Transverse colon (tissue), 4 donors: ENCODE measurements around the gene GSC.

Experiments used
- EP300 ChIP-seq: sonication (generic); formaldehyde crosslinking; IDR thresholded peaks from one replicate; pipeline ENCODE4 v1.6.1; 2017; ENCODE audit warnings: antibody characterized with exemption, low read depth
- POLR2A ChIP-seq: fragments of 450-650 bp; IDR thresholded peaks from one replicate; pipeline ENCODE4 v1.6.1; 2016; ENCODE audit warnings: antibody characterized with exemption, mild to moderate bottlenecking, moderate library complexity
- POLR2AphosphoS5 ChIP-seq, 3 donors: sonication (generic); formaldehyde crosslinking; IDR thresholded peaks; one replicate each; pipeline ENCODE4 v1.6.1; 2016; ENCODE audit warnings: antibody characterized with exemption in 3 of 3
- TF ChIP-seq, protein P1 (sequence below), 5 experiments: fragments of 200-600 bp in 3 of 5; fragments of 450-650 bp in 2 of 5; sonication (generic) in 3 of 5; IDR thresholded peaks; 1 replicate in 2 of 5; 2 replicates in 3 of 5; pipeline ENCODE4 v1.5.1; 2016 to 2017; ENCODE audit warnings: antibody characterized with exemption in 5 of 5, inconsistent platforms in 3 of 5, mild to moderate bottlenecking in 2 of 5, moderate library complexity in 1 of 5

DNA sequence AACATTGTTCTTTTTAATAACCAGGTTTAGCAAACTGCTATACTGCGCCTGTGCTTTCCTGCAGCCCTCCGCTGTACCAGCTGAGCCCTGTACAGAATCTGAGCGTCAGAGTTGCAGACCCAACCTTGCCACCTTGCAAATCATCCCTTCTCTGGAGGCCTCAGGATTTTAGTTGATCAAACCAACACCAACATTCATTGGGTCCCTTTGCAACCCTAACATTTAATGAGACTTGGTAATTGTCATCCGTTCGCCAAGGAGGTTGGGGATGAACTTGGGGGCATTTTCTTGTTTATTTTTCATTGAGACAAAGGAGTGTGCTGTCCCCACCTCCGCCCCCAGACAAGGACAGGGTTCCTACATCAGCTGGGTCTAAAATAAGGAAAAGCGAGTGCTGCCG, 2.6 kb upstream of the GSC start:
- TF ChIP-seq POLR2A (no peak), POLR2AphosphoS5 (IDR thresholded peaks at IDR 0.05) (no peak), EP300 (no peak)
- TF ChIP-seq, protein P1, sequence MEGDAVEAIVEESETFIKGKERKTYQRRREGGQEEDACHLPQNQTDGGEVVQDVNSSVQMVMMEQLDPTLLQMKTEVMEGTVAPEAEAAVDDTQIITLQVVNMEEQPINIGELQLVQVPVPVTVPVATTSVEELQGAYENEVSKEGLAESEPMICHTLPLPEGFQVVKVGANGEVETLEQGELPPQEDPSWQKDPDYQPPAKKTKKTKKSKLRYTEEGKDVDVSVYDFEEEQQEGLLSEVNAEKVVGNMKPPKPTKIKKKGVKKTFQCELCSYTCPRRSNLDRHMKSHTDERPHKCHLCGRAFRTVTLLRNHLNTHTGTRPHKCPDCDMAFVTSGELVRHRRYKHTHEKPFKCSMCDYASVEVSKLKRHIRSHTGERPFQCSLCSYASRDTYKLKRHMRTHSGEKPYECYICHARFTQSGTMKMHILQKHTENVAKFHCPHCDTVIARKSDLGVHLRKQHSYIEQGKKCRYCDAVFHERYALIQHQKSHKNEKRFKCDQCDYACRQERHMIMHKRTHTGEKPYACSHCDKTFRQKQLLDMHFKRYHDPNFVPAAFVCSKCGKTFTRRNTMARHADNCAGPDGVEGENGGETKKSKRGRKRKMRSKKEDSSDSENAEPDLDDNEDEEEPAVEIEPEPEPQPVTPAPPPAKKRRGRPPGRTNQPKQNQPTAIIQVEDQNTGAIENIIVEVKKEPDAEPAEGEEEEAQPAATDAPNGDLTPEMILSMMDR (IDR thresholded peaks at IDR 0.05), result no peak
